Neural progenitor cell (in vitro differentiated cells): ENCODE data around the gene PTPN5. TPM values are rescaled to one million over a fixed set of nuclear protein-coding genes. Genes with fewer than 3 reads are reported as not detected.
A peak's percentile ranks its signal among the peaks of the same experiment; 100 is the strongest.

ENCODE experiments used
- DNase-seq: peaks from one replicate; pipeline ENCODE4 v3.0.0-alpha.2; 2016; ENCODE audit warnings: low spot score
- H2AFZ ChIP-seq: fragments of 200-600 bp; sonication (generic); replicated peaks from 2 replicates; pipeline ENCODE4 v1.6.1; 2016; ENCODE audit warnings: antibody characterized with exemption
- H3F3A ChIP-seq: fragments of 200-600 bp; sonication (generic); 2 replicates; pipeline ENCODE4 v1.6.1; 2016; ENCODE audit warnings: antibody characterized with exemption, low read depth
- H3K27ac ChIP-seq: fragments of 200-600 bp; sonication (generic); 2 replicates; pipeline ENCODE4 v1.5.1; 2016; ENCODE audit warnings: mild to moderate bottlenecking
- H3K27me3 ChIP-seq: fragments of 200-600 bp; sonication (generic); 2 replicates; pipeline ENCODE4 v1.6.1; 2016; ENCODE audit warnings: mild to moderate bottlenecking, moderate library complexity
- H3K36me3 ChIP-seq: fragments of 200-600 bp; sonication (generic); 2 replicates; pipeline ENCODE4 v1.5.1; 2016
- H3K4me1 ChIP-seq: fragments of 200-600 bp; sonication (generic); 2 replicates; pipeline ENCODE4 v1.6.1; 2016; ENCODE audit warnings: mixed run types
- H3K4me2 ChIP-seq: fragments of 200-600 bp; sonication (generic); 2 replicates; pipeline ENCODE4 v1.6.1; 2016
- H3K4me3 ChIP-seq: fragments of 200-600 bp; sonication (generic); 2 replicates; pipeline ENCODE4 v1.5.1; 2016
- H3K79me2 ChIP-seq: fragments of 200-600 bp; sonication (generic); 2 replicates; pipeline ENCODE4 v1.6.1; 2016; ENCODE audit warnings: low read depth
- H3K9ac ChIP-seq: fragments of 200-600 bp; sonication (generic); 2 replicates; pipeline ENCODE4 v1.6.1; 2016
- H3K9me3 ChIP-seq: fragments of 200-600 bp; sonication (generic); 2 replicates; pipeline ENCODE4 v1.5.1; 2016; ENCODE audit warnings: low read depth
- H4K20me1 ChIP-seq: fragments of 200-600 bp; sonication (generic); 2 replicates; pipeline ENCODE4 v1.6.1; 2016; ENCODE audit warnings: low read depth
- H3K27ac Mint-ChIP-seq: 3 replicates; pipeline ENCODE4 v1.8.0; 2021; ENCODE audit warnings: mixed read lengths
- H3K27me3 Mint-ChIP-seq: 2 replicates; pipeline ENCODE4 v1.8.0; 2022; ENCODE audit warnings: low read depth, mild to moderate bottlenecking, inconsistent platforms, moderate library complexity, mixed read lengths; ENCODE audit not compliant: insufficient read depth
- H3K36me3 Mint-ChIP-seq: 3 replicates; pipeline ENCODE4 v1.8.0; 2021; ENCODE audit warnings: mixed read lengths
- H3K4me1 Mint-ChIP-seq: 3 replicates; pipeline ENCODE4 v1.8.0; 2021; ENCODE audit warnings: mixed read lengths
- H3K4me3 Mint-ChIP-seq: 3 replicates; pipeline ENCODE4 v1.8.0; 2021; ENCODE audit warnings: mild to moderate bottlenecking, moderate library complexity, mixed read lengths
- H3K9me3 Mint-ChIP-seq: 3 replicates; pipeline ENCODE4 v1.8.0; 2020; ENCODE audit warnings: mixed read lengths
- CTCF ChIP-seq: fragments of 200-600 bp; sonication (generic); IDR thresholded peaks from 2 replicates; pipeline ENCODE4 v1.5.1; 2017; ENCODE audit warnings: antibody characterized with exemption, mild to moderate bottlenecking
- EZH2 ChIP-seq: fragments of 200-600 bp; sonication (generic); IDR thresholded peaks from 2 replicates; pipeline ENCODE4 v1.6.1; 2017; ENCODE audit warnings: antibody characterized with exemption, mild to moderate bottlenecking, moderate library complexity
- EZH2phosphoT487 ChIP-seq: fragments of 200-600 bp; sonication (generic); IDR thresholded peaks from 2 replicates; pipeline ENCODE4 v1.6.1; 2017; ENCODE audit warnings: antibody characterized with exemption
- total RNA-seq: library from RNA; depleted of rRNA; stranded (reverse); fragments of >200 nt; gene quantifications from 2 replicates; pipeline ENCODE4 v1.2.3, GENCODE V29; 2015; ENCODE audit warnings: low replicate concordance

PTPN5 gene
- total RNA-seq, 1 donor from 2014 or later = 8.5 TPM

- peaks cover 21% of the 10 kb centered on the region for H3K4me1 Mint-ChIP-seq
- no peak overlapping the region for H3K9ac ChIP-seq
- no peak for DNase-seq
- H3K4me3 Mint-ChIP-seq = peak overlapping the region; percentile 86
- no peaks in the 10 kb centered on the region for H3F3A ChIP-seq
- H3K36me3 ChIP-seq = no peaks in the 10 kb centered on the region
- H2AFZ ChIP-seq = no peak overlapping the region
- H3K9me3 Mint-ChIP-seq = no peaks in the 10 kb centered on the region
- H3K27me3 Mint-ChIP-seq = peaks cover 21% of the 10 kb centered on the region
- H3K79me2 ChIP-seq = no peaks in the 10 kb centered on the region
- peaks cover 64% of the 10 kb centered on the region for H3K27me3 ChIP-seq
- TF ChIP-seq CTCF (no peak), EZH2 (no peak), EZH2phosphoT487 (no peak)
- peak overlapping the region; percentile 80 for H3K4me3 ChIP-seq
- no peaks in the 10 kb centered on the region for H3K9me3 ChIP-seq
- no peaks in the 10 kb centered on the region for H3K36me3 Mint-ChIP-seq
- peaks cover 4% of the 10 kb centered on the region for H3K4me1 ChIP-seq
- H3K4me2 ChIP-seq = peak overlapping the region; percentile 81
- H3K27ac Mint-ChIP-seq = no peak overlapping the region
- H3K27ac ChIP-seq = no peak overlapping the region
- peaks cover 8% of the 10 kb centered on the region for H4K20me1 ChIP-seq
Observed at GRCh38 chr11:18699848-18700261, 91.7 kb downstream of the PTPN5 start.

GRCh38 chr11:18699269-18699596 is 92.4 kb downstream of the PTPN5 start:
- Mint-ChIP-seq H3K4me1 (peaks cover 19% of the 10 kb centered on the region), H3K4me3 (peak overlapping the region; percentile 86), H3K36me3 (no peaks in the 10 kb centered on the region), H3K27ac (no peak overlapping the region), H3K9me3 (no peaks in the 10 kb centered on the region), H3K27me3 (peaks cover 24% of the 10 kb centered on the region)
- H2AFZ ChIP-seq = peak overlapping the region; percentile 81
- H3K36me3 ChIP-seq = no peaks in the 10 kb centered on the region
- H3K4me3 ChIP-seq = peak overlapping the region; percentile 80
- H3K9ac ChIP-seq = no peak overlapping the region
- no peaks in the 10 kb centered on the region for H3F3A ChIP-seq
- DNase-seq = no peak
- peaks cover 8% of the 10 kb centered on the region for H4K20me1 ChIP-seq
- peaks cover 64% of the 10 kb centered on the region for H3K27me3 ChIP-seq
- H3K79me2 ChIP-seq = no peaks in the 10 kb centered on the region
- peaks cover 4% of the 10 kb centered on the region for H3K4me1 ChIP-seq
- H3K9me3 ChIP-seq = no peaks in the 10 kb centered on the region
- TF ChIP-seq EZH2phosphoT487 (no peak), EZH2 (no peak), CTCF (no peak)
- no peak overlapping the region for H3K27ac ChIP-seq
- peak overlapping the region; percentile 81 for H3K4me2 ChIP-seq

- Histone ChIP-seq H3K4me1 (peaks cover 4% of the 10 kb centered on the region), H3K36me3 (no peaks in the 10 kb centered on the region), H3K4me2 (peak within 1 kb of the TSS; percentile 81), H3K4me3 (peak within 1 kb of the TSS; percentile 80), H3K79me2 (no peaks in the 10 kb centered on the region), H3K9me3 (no peaks in the 10 kb centered on the region), H3K27me3 (peaks cover 64% of the 10 kb centered on the region), H3K9ac (no peak within 1 kb of the TSS), H2AFZ (peak within 1 kb of the TSS; percentile 81), H3K27ac (no peak within 1 kb of the TSS), H3F3A (no peaks in the 10 kb centered on the region), H4K20me1 (peaks cover 8% of the 10 kb centered on the region)
- peak; percentile 97 for DNase-seq
- H3K4me3 Mint-ChIP-seq = peak within 1 kb of the TSS; percentile 86
- no peak for TF ChIP-seq EZH2phosphoT487
- TF ChIP-seq CTCF = no peak
- no peak for TF ChIP-seq EZH2
- H3K9me3 Mint-ChIP-seq = no peaks in the 10 kb centered on the region
- H3K27me3 Mint-ChIP-seq = peaks cover 25% of the 10 kb centered on the region
- H3K27ac Mint-ChIP-seq = no peak within 1 kb of the TSS
- H3K36me3 Mint-ChIP-seq = no peaks in the 10 kb centered on the region
- H3K4me1 Mint-ChIP-seq = peaks cover 15% of the 10 kb centered on the region
Observed at GRCh38 chr11:18698341-18699268, 93.0 kb downstream of the PTPN5 start, which contains the start of gene TMEM86A. Gene TMEM86A (plus strand): TSS chr11:18698779. CDS start chr11:18698887, 108 bp downstream.
